CD14-positive monocyte (primary cell): ENCODE data around the gene SCART1. TPM values are rescaled to one million over a fixed set of nuclear protein-coding genes. Genes with fewer than 3 reads are reported as not detected.
"Not testable (repeated sequence)": the region's sequence is repeated elsewhere in the genome, so short reads cannot be mapped to it uniquely, and the experiment has no call there.

Experiments used
- DNase-seq, 3 donors: peaks; one replicate each; pipeline ENCODE4 v3.0.0-alpha.2; 2011 to 2022
- H2AFZ ChIP-seq: 2 replicates; pipeline ENCODE4 v1.6.0; 2012; ENCODE audit warnings: mild to moderate bottlenecking, low read depth, low read length, inconsistent platforms; ENCODE audit not compliant: insufficient read depth, poor library complexity, severe bottlenecking
- H3K27ac ChIP-seq, 2 donors: 1 replicate in 1 of 2; 2 replicates in 1 of 2; pipeline ENCODE4 v1.5.1; 2012 to 2013; ENCODE audit warnings: low read length in 2 of 2, control low read depth in 1 of 2, inconsistent platforms in 1 of 2, low read depth in 1 of 2, mild to moderate bottlenecking in 1 of 2
- H3K27me3 ChIP-seq, 2 donors: one replicate each; pipeline versions ENCODE4 v1.6.0 to v1.6.1; 2011 to 2013; ENCODE audit warnings: low read length in 2 of 2; ENCODE audit not compliant: control insufficient read depth in 2 of 2, insufficient read depth in 2 of 2
- H3K36me3 ChIP-seq, 2 donors: replicated peaks in 1 of 2; 1 replicate in 1 of 2; 2 replicates in 1 of 2; pipeline versions ENCODE4 v1.5.1 to v1.6.1; 2012 to 2013; ENCODE audit warnings: low read length in 2 of 2, control low read depth in 1 of 2, inconsistent platforms in 1 of 2, mild to moderate bottlenecking in 1 of 2; ENCODE audit not compliant: insufficient read depth in 2 of 2, control insufficient read depth in 1 of 2
- H3K4me1 ChIP-seq, 2 donors: 1 replicate in 1 of 2; 2 replicates in 1 of 2; pipeline versions ENCODE4 v1.5.1 to v1.6.1; 2012 to 2013; ENCODE audit warnings: low read length in 2 of 2, control low read depth in 1 of 2, inconsistent platforms in 1 of 2, mild to moderate bottlenecking in 1 of 2, moderate library complexity in 1 of 2; ENCODE audit not compliant: insufficient read depth in 2 of 2, control insufficient read depth in 1 of 2
- H3K4me2 ChIP-seq: replicated peaks from 2 replicates; pipeline ENCODE3; 2012; ENCODE audit warnings: low read length, moderate library complexity, mild to moderate bottlenecking; ENCODE audit not compliant: poor library complexity, severe bottlenecking; ENCODE audit errors: extremely low read depth
- H3K4me3 ChIP-seq, 3 experiments: fragments of 200-600 bp in 1 of 3; sonication (generic) in 1 of 3; replicated peaks in 1 of 3; 1 replicate in 2 of 3; 2 replicates in 1 of 3; pipeline ENCODE4 v1.5.1; 2011 to 2013; ENCODE audit warnings: low read length in 3 of 3, mild to moderate bottlenecking in 3 of 3, control low read depth in 2 of 3, low read depth in 2 of 3, inconsistent platforms in 1 of 3, moderate library complexity in 1 of 3
- H3K79me2 ChIP-seq: 2 replicates; pipeline ENCODE4 v1.6.0; 2012; ENCODE audit warnings: mild to moderate bottlenecking, control low read depth, inconsistent platforms, low read length, moderate library complexity; ENCODE audit not compliant: insufficient read depth
- H3K9ac ChIP-seq: 2 replicates; pipeline ENCODE4 v1.6.0; 2017; ENCODE audit warnings: low read length, mild to moderate bottlenecking; ENCODE audit not compliant: insufficient read depth, poor library complexity, severe bottlenecking
- H3K9me3 ChIP-seq, 2 donors: replicated peaks in 1 of 2; 1 replicate in 1 of 2; 2 replicates in 1 of 2; pipeline versions ENCODE4 v1.5.1 to v1.6.1; 2012 to 2013; ENCODE audit warnings: low read length in 2 of 2, control low read depth in 1 of 2; ENCODE audit not compliant: control insufficient read depth in 1 of 2, insufficient read depth in 1 of 2
- H4K20me1 ChIP-seq: 2 replicates; pipeline ENCODE4 v1.6.0; 2012; ENCODE audit warnings: mild to moderate bottlenecking, low read length, control low read depth, moderate library complexity; ENCODE audit not compliant: insufficient read depth
- H3K27ac Mint-ChIP-seq, 7 donors: one replicate each; pipeline ENCODE4 v1.8.0; 2020; ENCODE audit warnings: mild to moderate bottlenecking in 7 of 7, mixed read lengths in 7 of 7, moderate library complexity in 6 of 7, inconsistent platforms in 2 of 7
- H3K27me3 Mint-ChIP-seq, 3 donors: one replicate each; pipeline ENCODE4 v1.8.0; 2021 to 2022; ENCODE audit warnings: low read depth in 3 of 3, mild to moderate bottlenecking in 3 of 3, mixed read lengths in 3 of 3, moderate library complexity in 3 of 3, inconsistent platforms in 1 of 3
- H3K36me3 Mint-ChIP-seq, 2 donors: one replicate each; pipeline ENCODE4 v1.8.0; 2020; ENCODE audit warnings: mixed read lengths in 2 of 2, inconsistent platforms in 1 of 2, mild to moderate bottlenecking in 1 of 2
- H3K4me1 Mint-ChIP-seq: one replicate; pipeline ENCODE4 v1.8.0; 2020; ENCODE audit warnings: mild to moderate bottlenecking, mixed read lengths
- H3K4me3 Mint-ChIP-seq, 2 donors: one replicate each; pipeline ENCODE4 v1.8.0; 2020; ENCODE audit warnings: mild to moderate bottlenecking in 2 of 2, mixed read lengths in 2 of 2, moderate library complexity in 1 of 2
- H3K9me3 Mint-ChIP-seq, 7 donors: one replicate each; pipeline ENCODE4 v1.8.0; 2020 to 2022; ENCODE audit warnings: mixed read lengths in 7 of 7, mild to moderate bottlenecking in 6 of 7, moderate library complexity in 6 of 7, inconsistent platforms in 2 of 7
- WGBS: methylation state at CpG from one replicate; pipeline ENCODE4 v1.1.5; 2013; ENCODE audit warnings: missing lambda C conversion rate; ENCODE audit not compliant: insufficient coverage; 5-methylcytosine and 5-hydroxymethylcytosine counted together
- intact Hi-C, 2 donors: fragments of 100-400 bp; cut with micrococcal nuclease; formaldehyde crosslinking; loops; one replicate each; pipeline versions ENCODE4 v1.15.0 to v1.15.1; 2023
- polyA plus RNA-seq, 3 donors: library from polyadenylated mRNA; depleted of rRNA in 1 of 3; unstranded in 2 of 3; stranded (reverse) in 1 of 3; fragments of 300-500 nt in 2 of 3; fragments of >200 nt in 1 of 3; fragmentation: Illumina TruSeq in 2 of 3; gene quantifications; 1 replicate in 2 of 3; 2 replicates in 1 of 3; pipeline ENCODE4 v1.2.3, GENCODE V29; 2012 to 2021
- TF ChIP-seq, protein P1 (sequence below): fragments of 200-600 bp; IDR thresholded peaks from one replicate; pipeline ENCODE4 v1.8.0; 2022; ENCODE audit warnings: antibody characterized with exemption, mild to moderate bottlenecking

SCART1 gene
- polyA plus RNA-seq, 3 donors = 1.1 TPM; not detected in 2

DNA sequence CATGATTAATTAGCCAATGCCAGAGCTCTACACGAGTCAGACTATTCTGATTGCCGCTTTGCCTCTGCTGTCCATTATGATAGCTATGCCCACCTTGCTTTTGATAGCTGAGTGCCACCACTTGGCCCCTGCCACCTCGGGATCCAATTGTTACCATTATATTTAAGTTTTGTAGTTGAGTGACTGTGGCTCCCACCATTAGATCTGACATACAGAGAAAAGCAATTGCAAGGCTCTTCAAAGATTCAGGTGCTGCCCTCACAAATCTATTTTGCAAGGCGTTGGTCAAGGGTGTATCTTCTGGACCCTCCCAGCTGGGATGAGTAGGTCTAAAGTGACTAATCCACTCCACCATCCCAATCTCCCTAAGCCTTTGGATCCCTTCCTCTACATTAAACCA, 47.2 kb downstream of the SCART1 start:
- 77% methylated on average over 2 of the region's 4 CpGs for WGBS
- H3K36me3 ChIP-seq, H3K27ac Mint-ChIP-seq, H3K4me2 ChIP-seq, H3K9me3 ChIP-seq, H3K27me3 ChIP-seq, H3K36me3 Mint-ChIP-seq, H3K27ac ChIP-seq, H3K9ac ChIP-seq, H3K4me3 ChIP-seq, DNase-seq, H3K27me3 Mint-ChIP-seq, H3K4me1 ChIP-seq, H3K79me2 ChIP-seq, H4K20me1 ChIP-seq, H3K4me1 Mint-ChIP-seq, H3K4me3 Mint-ChIP-seq, H2AFZ ChIP-seq, intact Hi-C loops: not testable (repeated sequence)
- peaks cover 6 to 29% (median 17%) of the 10 kb centered on the region in 7 donors for H3K9me3 Mint-ChIP-seq

DNA sequence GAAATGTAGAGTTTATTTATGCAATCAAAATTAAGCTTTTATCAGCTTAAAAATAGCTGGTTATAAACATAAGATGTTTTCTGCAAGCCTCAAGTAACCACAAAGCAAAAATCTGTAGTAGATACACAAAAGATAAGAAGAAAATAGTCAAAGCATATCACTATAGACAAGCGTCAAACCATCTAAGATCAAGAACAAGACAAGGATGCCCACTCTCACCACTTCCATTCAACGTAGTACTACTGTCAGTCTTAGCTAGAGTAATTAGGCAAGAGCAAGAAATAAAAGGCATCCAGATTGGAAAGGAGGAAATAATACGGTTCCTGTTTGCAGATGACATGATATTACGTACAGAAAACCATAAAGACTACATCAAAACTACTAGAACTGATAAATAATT, 56.0 kb downstream of the SCART1 start:
- peaks cover 12 to 19% (median 16%) of the 10 kb centered on the region in 3 donors for H3K27me3 Mint-ChIP-seq
- peaks cover 4 to 6% of the 10 kb centered on the region in 2 donors for H3K9me3 ChIP-seq
- WGBS = no CpG with 5 or more reads among the region's 4 CpGs

More for the DNA sequence above, 56.0 kb downstream of the SCART1 start:
- peaks cover 12 to 16% of the 10 kb centered on the region in 2 donors for H3K27me3 ChIP-seq
- no peaks in the 10 kb centered on the region for H3K36me3 Mint-ChIP-seq
- no peak overlapping the region for H3K27ac ChIP-seq
- H3K79me2 ChIP-seq = no peaks in the 10 kb centered on the region
- H3K36me3 ChIP-seq = no peaks in the 10 kb centered on the region
- TF ChIP-seq, protein P1, sequence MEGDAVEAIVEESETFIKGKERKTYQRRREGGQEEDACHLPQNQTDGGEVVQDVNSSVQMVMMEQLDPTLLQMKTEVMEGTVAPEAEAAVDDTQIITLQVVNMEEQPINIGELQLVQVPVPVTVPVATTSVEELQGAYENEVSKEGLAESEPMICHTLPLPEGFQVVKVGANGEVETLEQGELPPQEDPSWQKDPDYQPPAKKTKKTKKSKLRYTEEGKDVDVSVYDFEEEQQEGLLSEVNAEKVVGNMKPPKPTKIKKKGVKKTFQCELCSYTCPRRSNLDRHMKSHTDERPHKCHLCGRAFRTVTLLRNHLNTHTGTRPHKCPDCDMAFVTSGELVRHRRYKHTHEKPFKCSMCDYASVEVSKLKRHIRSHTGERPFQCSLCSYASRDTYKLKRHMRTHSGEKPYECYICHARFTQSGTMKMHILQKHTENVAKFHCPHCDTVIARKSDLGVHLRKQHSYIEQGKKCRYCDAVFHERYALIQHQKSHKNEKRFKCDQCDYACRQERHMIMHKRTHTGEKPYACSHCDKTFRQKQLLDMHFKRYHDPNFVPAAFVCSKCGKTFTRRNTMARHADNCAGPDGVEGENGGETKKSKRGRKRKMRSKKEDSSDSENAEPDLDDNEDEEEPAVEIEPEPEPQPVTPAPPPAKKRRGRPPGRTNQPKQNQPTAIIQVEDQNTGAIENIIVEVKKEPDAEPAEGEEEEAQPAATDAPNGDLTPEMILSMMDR = no peak
- peaks cover 4 to 9% (median 6%) of the 10 kb centered on the region in 7 donors for H3K9me3 Mint-ChIP-seq
- intact Hi-C loops = no loop called here
- no peak overlapping the region for H2AFZ ChIP-seq
- no peak overlapping the region for H3K4me3 Mint-ChIP-seq
- H3K4me1 Mint-ChIP-seq = no peaks in the 10 kb centered on the region
- no peak for DNase-seq
- H4K20me1 ChIP-seq = no peaks in the 10 kb centered on the region
- H3K4me3 ChIP-seq = no peak overlapping the region
- H3K4me2 ChIP-seq = no peak overlapping the region
- H3K27ac Mint-ChIP-seq = no peak overlapping the region
- no peaks in the 10 kb centered on the region for H3K4me1 ChIP-seq
- no peak overlapping the region for H3K9ac ChIP-seq
